OCI-LY3 (cell line): Measurements from ENCODE around the gene CTPS2.
"Not testable (repeated sequence)": the region's sequence is repeated elsewhere in the genome, so short reads cannot be mapped to it uniquely, and the experiment has no call there.

ENCODE experiments used
- H2AFZ ChIP-seq: fragments of 200-600, 300-600 bp; shearing (Covaris generic); 2 replicates; pipeline ENCODE4 v1.6.0; 2014; ENCODE audit warnings: antibody characterized with exemption, low read depth, low read length
- H3K27ac ChIP-seq: fragments of 200-600, 300-600 bp; sonication (generic); 2 replicates; pipeline ENCODE4 v1.5.1; 2014; ENCODE audit warnings: mild to moderate bottlenecking, low read length, moderate library complexity, mixed read lengths
- H3K27me3 ChIP-seq: fragments of 200-600, 300-600 bp; sonication (generic); 2 replicates; pipeline ENCODE4 v1.6.1; 2014; ENCODE audit warnings: low read depth, low read length, mixed read lengths
- H3K36me3 ChIP-seq: fragments of 200-600, 300-600 bp; sonication (generic); replicated peaks from 2 replicates; pipeline ENCODE3; 2014; ENCODE audit warnings: low read depth, low read length, mixed read lengths
- H3K4me1 ChIP-seq: fragments of 300-600, 200-600 bp; sonication (generic); 2 replicates; pipeline ENCODE4 v1.6.1; 2014; ENCODE audit warnings: low read length, mixed read lengths
- H3K4me2 ChIP-seq: fragments of 200-600, 300-600 bp; sonication (generic); 2 replicates; pipeline ENCODE4 v1.6.1; 2014; ENCODE audit warnings: low read length, mixed read lengths
- H3K4me3 ChIP-seq: fragments of 300-600, 200-600 bp; sonication (generic); 2 replicates; pipeline ENCODE4 v1.5.1; 2014; ENCODE audit warnings: antibody characterized with exemption, mild to moderate bottlenecking, low read length, moderate library complexity
- H3K79me2 ChIP-seq: fragments of 300-600, 200-600 bp; shearing (Covaris generic); 2 replicates; pipeline ENCODE4 v1.6.1; 2014; ENCODE audit warnings: mild to moderate bottlenecking, low read length, mixed read lengths
- H3K9ac ChIP-seq: fragments of 300-600, 200-600 bp; shearing (Covaris generic); 2 replicates; pipeline ENCODE4 v1.6.0; 2014; ENCODE audit warnings: mild to moderate bottlenecking, low read length, moderate library complexity
- H3K9me3 ChIP-seq: fragments of 200-600, 300-600 bp; shearing (Covaris generic); 2 replicates; pipeline ENCODE4 v1.6.1; 2014; ENCODE audit warnings: low read length, mixed read lengths; ENCODE audit not compliant: insufficient read depth
- H4K20me1 ChIP-seq: fragments of 200-600, 300-600 bp; sonication (generic); 2 replicates; pipeline ENCODE4 v1.6.1; 2016; ENCODE audit warnings: low read length, mixed read lengths; ENCODE audit not compliant: insufficient read depth
- EZH2phosphoT487 ChIP-seq: fragments of 200-600 bp; shearing (Covaris generic); IDR thresholded peaks from 2 replicates; pipeline ENCODE4 v1.6.1; 2018; ENCODE audit warnings: antibody characterized with exemption, mixed run types, low read depth
- TF ChIP-seq, protein P1 (sequence below): fragments of 200-600, 300-600 bp; sonication (generic); IDR thresholded peaks from 2 replicates; pipeline ENCODE4 v1.5.1; 2014; ENCODE audit warnings: antibody characterized with exemption, low read length, low read depth

Gene CTPS2

DNA sequence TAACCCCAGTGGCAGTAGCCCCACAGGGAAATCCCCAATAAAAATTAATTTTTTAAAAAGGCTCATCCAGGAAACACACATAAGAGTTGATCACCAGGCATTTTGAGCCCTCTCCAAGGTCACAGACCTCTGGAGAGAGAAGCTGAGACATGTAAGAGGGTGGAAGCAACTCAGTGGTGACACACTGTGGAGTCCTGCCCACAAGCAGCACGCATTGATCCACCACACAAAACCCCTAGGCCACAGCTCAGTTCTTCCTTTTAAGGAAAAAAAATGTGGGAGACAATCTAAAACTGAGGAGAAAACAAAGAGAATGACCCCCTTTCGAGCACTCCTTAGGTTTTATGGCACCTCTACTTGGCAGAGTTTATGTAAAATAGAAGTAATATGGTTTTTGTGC is 134.3 kb downstream of the CTPS2 start:
- no peaks in the 10 kb centered on the region for H3K9me3 ChIP-seq
- no peaks in the 10 kb centered on the region for H4K20me1 ChIP-seq
- no peaks in the 10 kb centered on the region for H3K27me3 ChIP-seq
- TF ChIP-seq, protein P1, sequence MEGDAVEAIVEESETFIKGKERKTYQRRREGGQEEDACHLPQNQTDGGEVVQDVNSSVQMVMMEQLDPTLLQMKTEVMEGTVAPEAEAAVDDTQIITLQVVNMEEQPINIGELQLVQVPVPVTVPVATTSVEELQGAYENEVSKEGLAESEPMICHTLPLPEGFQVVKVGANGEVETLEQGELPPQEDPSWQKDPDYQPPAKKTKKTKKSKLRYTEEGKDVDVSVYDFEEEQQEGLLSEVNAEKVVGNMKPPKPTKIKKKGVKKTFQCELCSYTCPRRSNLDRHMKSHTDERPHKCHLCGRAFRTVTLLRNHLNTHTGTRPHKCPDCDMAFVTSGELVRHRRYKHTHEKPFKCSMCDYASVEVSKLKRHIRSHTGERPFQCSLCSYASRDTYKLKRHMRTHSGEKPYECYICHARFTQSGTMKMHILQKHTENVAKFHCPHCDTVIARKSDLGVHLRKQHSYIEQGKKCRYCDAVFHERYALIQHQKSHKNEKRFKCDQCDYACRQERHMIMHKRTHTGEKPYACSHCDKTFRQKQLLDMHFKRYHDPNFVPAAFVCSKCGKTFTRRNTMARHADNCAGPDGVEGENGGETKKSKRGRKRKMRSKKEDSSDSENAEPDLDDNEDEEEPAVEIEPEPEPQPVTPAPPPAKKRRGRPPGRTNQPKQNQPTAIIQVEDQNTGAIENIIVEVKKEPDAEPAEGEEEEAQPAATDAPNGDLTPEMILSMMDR, result no peak
- no peak for TF ChIP-seq EZH2phosphoT487
- H3K4me3 ChIP-seq, result no peak overlapping the region
- H3K9ac ChIP-seq, result no peak overlapping the region
- no peaks in the 10 kb centered on the region for H3K36me3 ChIP-seq
- H2AFZ ChIP-seq, result no peak overlapping the region
- H3K4me1 ChIP-seq, result no peaks in the 10 kb centered on the region
- H3K79me2 ChIP-seq, result no peaks in the 10 kb centered on the region
- no peak overlapping the region for H3K4me2 ChIP-seq
- no peak overlapping the region for H3K27ac ChIP-seq

DNA sequence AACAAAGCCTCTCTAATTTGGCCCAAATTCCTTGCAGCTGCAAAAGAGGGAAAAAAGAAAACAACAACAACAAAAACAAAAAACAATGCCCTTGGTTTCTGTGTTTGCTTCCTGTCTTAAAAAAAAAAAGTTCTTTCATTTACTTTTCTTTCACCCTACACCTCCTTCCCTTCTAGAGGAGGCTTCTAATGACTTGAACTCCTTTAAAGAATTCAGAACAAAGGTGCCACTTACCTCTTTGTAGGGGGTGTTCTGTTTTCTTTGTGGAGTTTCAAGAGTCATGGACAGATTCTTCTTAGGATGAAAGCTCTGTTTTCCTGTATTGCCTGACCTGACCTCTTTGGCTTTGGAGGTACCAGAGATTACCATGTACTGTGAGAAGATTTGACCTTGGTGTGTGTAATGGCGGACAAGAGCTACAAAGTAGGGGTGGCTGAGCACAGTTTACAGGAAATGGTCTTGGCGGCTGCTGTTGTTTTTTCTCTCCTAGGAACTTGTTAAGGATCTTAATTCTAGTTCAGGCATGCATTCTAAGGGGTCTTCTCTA is 134.9 kb downstream of the CTPS2 start:
- Histone ChIP-seq H3K79me2 (no peaks in the 10 kb centered on the region), H3K27ac (no peak overlapping the region), H3K4me3 (no peak overlapping the region), H2AFZ (no peak overlapping the region), H3K4me2 (no peak overlapping the region), H3K9me3 (no peaks in the 10 kb centered on the region), H3K9ac (no peak overlapping the region), H3K4me1 (no peaks in the 10 kb centered on the region), H3K27me3 (no peaks in the 10 kb centered on the region), H3K36me3 (no peaks in the 10 kb centered on the region), H4K20me1 (no peaks in the 10 kb centered on the region)
- TF ChIP-seq EZH2phosphoT487, result no peak
- TF ChIP-seq, protein P1, result no peak

DNA sequence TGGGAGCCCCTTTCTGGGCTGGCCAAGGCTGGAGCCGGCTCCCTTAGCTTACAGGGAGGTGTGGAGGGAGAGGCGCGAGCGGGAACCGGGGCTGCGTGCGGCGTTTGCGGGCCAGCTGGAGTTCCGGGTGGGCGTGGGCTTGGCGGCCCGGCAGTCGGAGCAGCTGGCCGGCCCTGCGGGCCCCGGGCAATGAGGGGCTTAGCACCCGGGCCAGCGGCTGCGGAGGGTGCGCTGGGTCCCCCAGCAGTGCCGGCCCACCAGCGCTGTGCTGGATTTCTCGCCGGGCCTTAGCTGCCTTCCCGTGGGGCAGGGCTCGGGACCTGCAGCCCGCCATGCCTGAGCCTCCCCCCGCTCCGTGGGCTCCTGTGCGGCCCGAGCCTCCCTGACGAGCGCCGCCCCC is 137.1 kb downstream of the CTPS2 start:
- not testable (repeated sequence) for H4K20me1 ChIP-seq, H3K27ac ChIP-seq, H2AFZ ChIP-seq, H3K79me2 ChIP-seq, H3K4me3 ChIP-seq, H3K9me3 ChIP-seq, H3K27me3 ChIP-seq, H3K4me1 ChIP-seq, H3K4me2 ChIP-seq, H3K9ac ChIP-seq, H3K36me3 ChIP-seq

DNA sequence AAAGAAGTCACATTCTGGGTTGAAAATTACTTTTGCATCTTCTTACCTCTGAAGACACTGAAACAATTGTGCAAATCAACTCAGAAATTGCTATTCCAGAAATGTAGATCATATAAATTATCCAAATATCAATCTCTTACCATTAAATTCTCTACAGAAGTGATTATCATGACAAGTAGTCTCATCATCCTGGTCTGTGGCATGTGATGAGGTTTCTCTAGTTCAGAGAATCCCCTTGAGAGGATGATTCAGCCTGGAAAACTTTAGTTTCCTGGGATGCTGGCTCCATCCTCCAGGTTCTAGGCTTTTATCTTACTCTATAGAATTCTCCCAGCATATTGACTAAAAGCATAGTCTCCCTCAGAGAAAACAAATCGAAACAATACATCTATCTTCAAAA is 138.7 kb downstream of the CTPS2 start:
- no peak overlapping the region for H2AFZ ChIP-seq
- no peak overlapping the region for H3K27ac ChIP-seq
- H3K4me2 ChIP-seq, result no peak overlapping the region
- H3K9me3 ChIP-seq, result no peaks in the 10 kb centered on the region
- H3K4me1 ChIP-seq, result no peaks in the 10 kb centered on the region
- H3K4me3 ChIP-seq, result no peak overlapping the region
- no peak for TF ChIP-seq EZH2phosphoT487
- TF ChIP-seq, protein P1, result no peak
- H3K36me3 ChIP-seq, result no peaks in the 10 kb centered on the region
- H3K27me3 ChIP-seq, result no peaks in the 10 kb centered on the region
- H4K20me1 ChIP-seq, result no peaks in the 10 kb centered on the region
- no peaks in the 10 kb centered on the region for H3K79me2 ChIP-seq
- H3K9ac ChIP-seq, result no peak overlapping the region

- Histone ChIP-seq H2AFZ (no peak overlapping the region), H3K4me3 (no peak overlapping the region), H3K79me2 (no peaks in the 10 kb centered on the region), H3K36me3 (no peaks in the 10 kb centered on the region), H3K9ac (no peak overlapping the region), H3K27me3 (no peaks in the 10 kb centered on the region), H3K9me3 (no peaks in the 10 kb centered on the region), H3K4me2 (no peak overlapping the region), H3K27ac (no peak overlapping the region), H3K4me1 (no peaks in the 10 kb centered on the region), H4K20me1 (no peaks in the 10 kb centered on the region)
- TF ChIP-seq, protein P1, result no peak
- TF ChIP-seq EZH2phosphoT487, result no peak
These were observed 144.8 kb downstream of the CTPS2 start for GRCh38 chrX:16567681-16568080.
